ENCODE results near the gene ZCCHC14.

The ZCCHC14 gene

GRCh38 chr16:87410968-87411367 lies 81.9 kb downstream of the ZCCHC14 start:
- no peaks in the 10 kb centered on the region for H3K27me3 ChIP-seq (ENCODE audit: insufficient read depth, low read depth)
- no peaks in the 10 kb centered on the region for H3K4me1 ChIP-seq (ENCODE audit: low read depth, poor library complexity, severe bottlenecking)
- no peak overlapping the region for H3K9ac ChIP-seq
- no peak overlapping the region for H3K4me3 ChIP-seq (IDR thresholded peaks at IDR 0.05; ENCODE audit: insufficient read depth, low read depth, low read length)
- H2AFZ ChIP-seq (ENCODE audit: low read depth): no peak overlapping the region
- H3K36me3 ChIP-seq (ENCODE audit: insufficient read depth): no peaks in the 10 kb centered on the region
- no peaks in the 10 kb centered on the region for H3K79me2 ChIP-seq (ENCODE audit: insufficient read depth, low read depth)
- no peaks in the 10 kb centered on the region for H4K20me1 ChIP-seq (ENCODE audit: insufficient read depth)
- H3K4me2 ChIP-seq: no peak overlapping the region
- TF ChIP-seq, protein P1, sequence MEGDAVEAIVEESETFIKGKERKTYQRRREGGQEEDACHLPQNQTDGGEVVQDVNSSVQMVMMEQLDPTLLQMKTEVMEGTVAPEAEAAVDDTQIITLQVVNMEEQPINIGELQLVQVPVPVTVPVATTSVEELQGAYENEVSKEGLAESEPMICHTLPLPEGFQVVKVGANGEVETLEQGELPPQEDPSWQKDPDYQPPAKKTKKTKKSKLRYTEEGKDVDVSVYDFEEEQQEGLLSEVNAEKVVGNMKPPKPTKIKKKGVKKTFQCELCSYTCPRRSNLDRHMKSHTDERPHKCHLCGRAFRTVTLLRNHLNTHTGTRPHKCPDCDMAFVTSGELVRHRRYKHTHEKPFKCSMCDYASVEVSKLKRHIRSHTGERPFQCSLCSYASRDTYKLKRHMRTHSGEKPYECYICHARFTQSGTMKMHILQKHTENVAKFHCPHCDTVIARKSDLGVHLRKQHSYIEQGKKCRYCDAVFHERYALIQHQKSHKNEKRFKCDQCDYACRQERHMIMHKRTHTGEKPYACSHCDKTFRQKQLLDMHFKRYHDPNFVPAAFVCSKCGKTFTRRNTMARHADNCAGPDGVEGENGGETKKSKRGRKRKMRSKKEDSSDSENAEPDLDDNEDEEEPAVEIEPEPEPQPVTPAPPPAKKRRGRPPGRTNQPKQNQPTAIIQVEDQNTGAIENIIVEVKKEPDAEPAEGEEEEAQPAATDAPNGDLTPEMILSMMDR (conservative IDR thresholded peaks at IDR 0.05; ENCODE audit: low read depth, low read length): no peak
- no peak overlapping the region for H3K27ac ChIP-seq

- no peak overlapping the region for H3K4me3 ChIP-seq (IDR thresholded peaks at IDR 0.05; ENCODE audit: insufficient read depth, low read depth, low read length)
- no peak overlapping the region for H2AFZ ChIP-seq (ENCODE audit: low read depth)
- TF ChIP-seq, protein P1 (conservative IDR thresholded peaks at IDR 0.05; ENCODE audit: low read depth, low read length): no peak
- no peak overlapping the region for H3K4me2 ChIP-seq
- no peaks in the 10 kb centered on the region for H3K36me3 ChIP-seq (ENCODE audit: insufficient read depth)
- H3K4me1 ChIP-seq (ENCODE audit: low read depth, poor library complexity, severe bottlenecking): no peaks in the 10 kb centered on the region
- H3K9ac ChIP-seq: no peak overlapping the region
- H3K27ac ChIP-seq: no peak overlapping the region
- no peaks in the 10 kb centered on the region for H3K79me2 ChIP-seq (ENCODE audit: insufficient read depth, low read depth)
- no peaks in the 10 kb centered on the region for H4K20me1 ChIP-seq (ENCODE audit: insufficient read depth)
- H3K27me3 ChIP-seq (ENCODE audit: insufficient read depth, low read depth): no peaks in the 10 kb centered on the region
These were observed 82.3 kb downstream of the ZCCHC14 start for GRCh38 chr16:87410530-87410929.

DNA sequence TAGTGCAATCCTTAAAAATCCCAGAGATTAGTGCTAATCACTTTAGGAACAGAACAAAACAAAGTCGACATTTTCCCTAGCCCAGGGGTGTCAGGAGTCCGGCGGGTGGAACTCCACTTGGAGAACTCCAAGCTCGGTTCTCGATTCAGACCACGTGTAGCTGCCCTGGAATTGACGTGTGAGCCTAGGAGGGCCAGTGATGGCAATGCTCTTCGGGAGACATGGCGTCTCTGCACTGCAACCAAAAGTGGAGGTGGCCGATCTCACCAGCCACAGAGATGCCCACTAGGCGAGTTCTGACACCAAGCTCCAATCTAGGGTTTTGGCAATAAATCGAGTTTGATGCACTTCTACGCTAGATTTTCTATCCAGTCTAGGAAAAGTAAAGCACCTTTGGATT lies 83.0 kb downstream of the ZCCHC14 start:
- H3K4me1 ChIP-seq (ENCODE audit: low read depth, poor library complexity, severe bottlenecking): no peaks in the 10 kb centered on the region
- H3K27me3 ChIP-seq (ENCODE audit: insufficient read depth, low read depth): no peaks in the 10 kb centered on the region
- H3K4me3 ChIP-seq (IDR thresholded peaks at IDR 0.05; ENCODE audit: insufficient read depth, low read depth, low read length): no peak overlapping the region
- H3K4me2 ChIP-seq: no peak overlapping the region
- H3K79me2 ChIP-seq (ENCODE audit: insufficient read depth, low read depth): no peaks in the 10 kb centered on the region
- no peak overlapping the region for H2AFZ ChIP-seq (ENCODE audit: low read depth)
- H3K36me3 ChIP-seq (ENCODE audit: insufficient read depth): no peaks in the 10 kb centered on the region
- H3K27ac ChIP-seq: no peak overlapping the region
- no peaks in the 10 kb centered on the region for H4K20me1 ChIP-seq (ENCODE audit: insufficient read depth)
- H3K9ac ChIP-seq: no peak overlapping the region
- TF ChIP-seq, protein P1 (conservative IDR thresholded peaks at IDR 0.05; ENCODE audit: low read depth, low read length): no peak

GRCh38 chr16:87409153-87409552 lies 83.7 kb downstream of the ZCCHC14 start:
- Histone ChIP-seq H2AFZ (ENCODE audit: low read depth) (no peak overlapping the region), H3K27me3 (ENCODE audit: insufficient read depth, low read depth) (no peaks in the 10 kb centered on the region), H3K36me3 (ENCODE audit: insufficient read depth) (no peaks in the 10 kb centered on the region), H4K20me1 (ENCODE audit: insufficient read depth) (no peaks in the 10 kb centered on the region), H3K79me2 (ENCODE audit: insufficient read depth, low read depth) (no peaks in the 10 kb centered on the region), H3K4me1 (ENCODE audit: low read depth, poor library complexity, severe bottlenecking) (no peaks in the 10 kb centered on the region), H3K4me3 (IDR thresholded peaks at IDR 0.05; ENCODE audit: insufficient read depth, low read depth, low read length) (no peak overlapping the region), H3K4me2 (no peak overlapping the region), H3K9ac (no peak overlapping the region), H3K27ac (no peak overlapping the region)
- TF ChIP-seq, protein P1 (conservative IDR thresholded peaks at IDR 0.05; ENCODE audit: low read depth, low read length): no peak
